Endometrial microvascular endothelial cells (primary cell): Measurements from ENCODE around the gene HOXD12. TPM values are rescaled to one million over a fixed set of nuclear protein-coding genes. Genes with fewer than 3 reads are reported as not detected.

ENCODE experiments used
- in situ Hi-C: cut with HindIII; loops from 2 replicates; pipeline ENCODE4 v1.10.0; 2017; ENCODE audit warnings: low sequenced_read_pairs, low pct_unique_long_range_greater_than_20kb; ENCODE audit errors: inconsistent ontology term
- total RNA-seq: library from RNA; depleted of rRNA; stranded (reverse); fragments of >200 nt; gene quantifications from one replicate; pipeline ENCODE4 v1.2.3, GENCODE V29; 2015; ENCODE audit errors: inconsistent ontology term

The HOXD12 gene
- total RNA-seq, 1 donor from 2014 or later: not detected

DNA sequence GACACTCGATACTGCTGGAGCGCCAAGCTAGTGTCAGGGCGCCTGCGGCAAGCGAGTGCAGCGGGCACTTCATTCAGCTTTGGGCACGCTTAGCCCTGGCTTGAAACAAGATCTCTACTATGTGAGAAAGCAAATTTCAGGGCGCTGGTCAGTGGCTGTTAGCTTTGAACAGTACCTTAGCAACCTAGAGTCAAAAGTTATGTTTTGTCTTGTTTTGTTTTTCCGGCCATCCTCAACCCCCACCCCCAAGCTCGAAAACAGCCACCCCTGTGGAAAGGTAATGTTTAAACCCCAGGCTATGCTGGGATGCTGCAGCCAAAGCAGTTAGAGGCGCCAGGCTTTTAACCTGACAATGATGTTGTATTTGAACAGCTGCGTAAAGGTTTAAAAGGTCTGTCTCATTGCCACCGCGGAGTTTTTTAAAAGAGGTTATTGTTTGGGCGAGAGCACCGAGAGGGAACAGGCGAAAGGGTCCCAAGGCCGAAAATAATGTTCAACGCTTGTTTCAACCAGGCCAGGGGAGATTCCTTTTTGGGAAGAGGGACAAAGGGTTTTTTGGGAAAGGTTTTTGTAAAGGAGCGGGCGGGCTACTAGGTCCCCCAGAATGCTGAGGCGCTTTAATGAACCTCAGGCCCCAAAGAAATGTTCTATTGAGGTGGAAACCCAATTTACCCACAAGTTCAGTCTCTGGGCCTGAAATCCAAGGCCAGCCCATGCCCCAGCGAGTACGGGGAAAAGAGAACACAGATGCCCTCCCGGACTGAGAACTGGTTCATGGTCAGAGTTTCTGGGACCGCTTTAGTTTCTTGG, 14.7 kb downstream of the HOXD12 start:
- in situ Hi-C loops: no loop called here

GRCh38 chr2:176114930-176115625, 15.5 kb downstream of the HOXD12 start:
- in situ Hi-C loops: no loop called here

DNA sequence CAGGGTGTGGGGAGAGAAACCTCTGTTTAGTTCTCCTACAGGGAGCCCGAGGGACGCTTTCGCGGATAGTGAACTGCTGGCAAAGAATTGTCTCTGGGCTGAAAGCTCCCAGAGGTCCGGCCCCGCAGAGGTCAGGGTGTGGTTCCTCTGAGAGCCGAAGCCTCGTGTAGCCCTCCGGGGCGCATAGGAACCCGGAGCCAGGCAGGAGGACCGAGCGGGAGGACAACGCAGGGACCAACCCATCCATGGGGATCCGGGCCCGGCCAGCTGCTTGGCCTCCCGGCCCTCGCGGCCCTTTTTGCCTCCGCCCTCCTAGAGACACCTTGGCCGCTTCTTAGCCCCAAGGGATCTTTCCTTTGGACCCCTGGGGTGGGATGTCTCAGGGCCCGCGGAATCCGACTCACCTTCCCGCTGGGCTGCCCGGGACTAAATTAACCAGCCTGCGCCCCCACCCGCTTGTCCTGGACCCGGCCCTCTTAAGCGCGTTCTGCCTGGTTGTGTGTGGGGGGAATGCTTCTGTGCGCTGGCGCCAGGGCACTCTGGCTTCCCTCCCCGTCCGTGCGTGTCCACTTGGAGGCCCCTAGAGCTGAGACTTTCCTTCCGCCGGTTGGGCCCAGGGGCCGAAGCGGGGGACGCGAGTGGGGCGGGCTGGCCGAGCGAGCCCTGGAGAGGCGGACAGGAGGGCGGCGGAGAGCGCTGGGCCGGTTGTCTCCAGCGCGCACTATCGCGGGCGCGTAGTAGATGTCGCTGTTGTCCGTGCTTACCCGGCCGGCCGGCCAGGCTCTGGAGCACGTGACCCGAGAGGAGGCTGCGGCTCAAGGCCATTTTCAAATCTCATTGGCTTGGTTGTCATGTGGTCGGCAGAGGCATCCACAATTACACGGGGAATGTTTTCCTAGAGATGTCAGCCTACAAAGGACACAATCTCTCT, 16.6 kb downstream of the HOXD12 start, which contains the start of gene HOXD10:
Gene HOXD10, plus strand, starts transcription at position 896 of the 931 bp plus-strand sequence. CDS start 56 bp downstream, outside the sequence.
- in situ Hi-C loops: no loop called here

DNA sequence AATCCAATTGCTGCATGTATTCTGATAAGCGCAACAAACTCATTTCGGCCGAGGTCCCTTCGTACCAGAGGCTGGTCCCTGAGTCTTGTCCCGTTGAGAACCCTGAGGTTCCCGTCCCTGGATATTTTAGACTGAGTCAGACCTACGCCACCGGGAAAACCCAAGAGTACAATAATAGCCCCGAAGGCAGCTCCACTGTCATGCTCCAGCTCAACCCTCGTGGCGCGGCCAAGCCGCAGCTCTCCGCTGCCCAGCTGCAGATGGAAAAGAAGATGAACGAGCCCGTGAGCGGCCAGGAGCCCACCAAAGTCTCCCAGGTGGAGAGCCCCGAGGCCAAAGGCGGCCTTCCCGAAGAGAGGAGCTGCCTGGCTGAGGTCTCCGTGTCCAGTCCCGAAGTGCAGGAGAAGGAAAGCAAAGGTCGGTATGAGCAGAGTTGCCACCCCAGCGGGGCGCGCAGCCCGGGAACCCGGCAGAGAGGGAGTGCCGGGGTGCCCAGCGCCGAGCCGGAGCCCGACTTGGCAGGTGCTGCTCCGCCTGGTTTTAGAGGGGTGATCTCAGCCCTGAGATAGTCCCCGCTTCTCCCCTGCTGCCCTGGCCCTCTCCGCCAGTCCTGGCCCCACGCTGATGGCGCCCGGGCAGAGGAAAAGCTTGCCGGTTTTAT, 17.7 kb downstream of the HOXD12 start:
- in situ Hi-C loops: no loop called here

DNA sequence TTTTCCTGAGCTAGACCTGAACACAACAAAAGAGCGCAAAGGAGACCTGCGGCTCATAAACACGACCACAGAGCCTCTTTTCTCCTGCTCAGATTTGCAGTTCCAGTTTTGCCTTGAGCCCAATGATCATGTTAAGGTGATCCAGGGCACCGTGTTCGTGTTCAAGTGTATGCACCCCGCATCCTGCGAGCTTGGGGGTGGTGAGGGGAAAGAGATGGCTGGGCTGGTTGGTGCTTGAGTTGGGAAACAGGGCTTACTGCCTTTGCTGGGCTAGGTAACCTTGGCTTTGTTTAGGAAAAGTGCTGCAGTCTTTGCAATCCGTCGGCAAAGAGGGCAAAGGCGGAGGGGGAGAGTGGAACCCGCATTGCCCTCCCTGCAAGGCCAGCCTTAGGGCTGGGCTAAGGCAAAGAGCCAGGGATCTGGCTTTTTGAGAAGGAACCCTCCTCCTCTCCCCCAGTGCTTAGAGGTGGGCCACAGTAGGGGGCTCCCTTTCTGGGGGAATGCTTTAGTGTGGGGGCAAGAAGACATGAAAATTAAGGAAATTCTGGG, 18.3 kb downstream of the HOXD12 start:
- in situ Hi-C loops: no loop called here

DNA sequence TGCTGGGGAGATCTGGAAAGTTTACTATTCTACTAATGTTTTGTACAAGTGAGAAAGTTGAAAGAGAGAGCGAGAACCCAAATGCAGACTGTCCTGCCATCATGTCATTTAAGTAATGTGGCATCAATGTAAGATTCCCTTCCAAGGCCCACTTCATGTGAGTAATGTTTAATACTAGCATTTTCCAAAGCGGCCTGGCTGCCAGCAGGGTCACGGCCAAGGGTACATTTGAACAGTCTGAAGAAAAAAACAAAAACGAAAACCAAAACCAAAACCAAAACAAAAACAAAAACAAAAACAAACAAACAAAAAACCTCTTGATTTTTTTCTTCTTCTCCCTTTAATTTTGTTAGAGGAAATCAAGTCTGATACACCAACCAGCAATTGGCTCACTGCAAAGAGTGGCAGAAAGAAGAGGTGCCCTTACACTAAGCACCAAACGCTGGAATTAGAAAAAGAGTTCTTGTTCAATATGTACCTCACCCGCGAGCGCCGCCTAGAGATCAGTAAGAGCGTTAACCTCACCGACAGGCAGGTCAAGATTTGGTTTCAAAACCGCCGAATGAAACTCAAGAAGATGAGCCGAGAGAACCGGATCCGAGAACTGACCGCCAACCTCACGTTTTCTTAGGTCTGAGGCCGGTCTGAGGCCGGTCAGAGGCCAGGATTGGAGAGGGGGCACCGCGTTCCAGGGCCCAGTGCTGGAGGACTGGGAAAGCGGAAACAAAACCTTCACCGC, 19.2 kb downstream of the HOXD12 start:
- in situ Hi-C loops: no loop called here

DNA sequence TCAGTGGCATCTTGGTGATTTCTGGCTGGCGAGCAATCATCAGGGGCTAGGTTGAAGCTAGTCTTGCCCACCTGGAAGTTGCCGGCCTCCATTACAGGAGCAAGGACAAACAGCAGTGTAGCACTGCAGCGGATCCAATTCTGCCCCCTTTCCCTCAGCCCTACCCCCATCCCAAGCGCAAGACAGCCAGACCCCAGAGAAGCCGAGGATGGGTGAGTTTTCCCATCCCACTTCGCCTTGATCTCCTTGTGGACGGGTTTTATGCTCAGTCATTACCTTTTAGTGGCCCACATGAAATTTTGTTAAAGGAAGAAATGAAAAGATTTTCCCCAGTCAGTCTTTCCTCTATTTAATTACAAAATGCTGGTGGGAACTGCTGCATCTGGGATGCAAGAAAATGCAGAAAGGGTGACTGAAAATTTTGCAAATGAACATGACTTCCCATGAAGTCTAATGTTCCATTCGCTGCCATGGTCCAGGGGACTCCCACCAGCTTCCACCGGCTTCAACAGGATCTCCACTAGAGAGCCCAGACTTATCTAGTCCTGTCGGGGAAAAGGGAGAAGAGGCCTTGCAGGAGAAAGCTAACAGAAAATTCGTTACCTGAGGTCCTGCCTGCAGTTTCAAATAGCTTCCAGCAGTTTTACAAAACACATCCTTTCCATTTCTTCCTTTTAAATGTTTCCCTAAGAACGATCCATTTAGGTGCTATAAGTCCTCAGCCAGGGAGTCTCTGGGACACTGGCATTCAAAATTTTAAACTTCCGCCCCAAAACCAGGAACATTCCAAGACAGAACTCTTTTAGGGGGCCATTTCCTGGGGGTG, 21.0 kb downstream of the HOXD12 start:
- in situ Hi-C loops: loop anchor here (10.0 kb wide), 1 partner anchor 1024 kb away; no protein-coding TSS in a partner anchor

DNA sequence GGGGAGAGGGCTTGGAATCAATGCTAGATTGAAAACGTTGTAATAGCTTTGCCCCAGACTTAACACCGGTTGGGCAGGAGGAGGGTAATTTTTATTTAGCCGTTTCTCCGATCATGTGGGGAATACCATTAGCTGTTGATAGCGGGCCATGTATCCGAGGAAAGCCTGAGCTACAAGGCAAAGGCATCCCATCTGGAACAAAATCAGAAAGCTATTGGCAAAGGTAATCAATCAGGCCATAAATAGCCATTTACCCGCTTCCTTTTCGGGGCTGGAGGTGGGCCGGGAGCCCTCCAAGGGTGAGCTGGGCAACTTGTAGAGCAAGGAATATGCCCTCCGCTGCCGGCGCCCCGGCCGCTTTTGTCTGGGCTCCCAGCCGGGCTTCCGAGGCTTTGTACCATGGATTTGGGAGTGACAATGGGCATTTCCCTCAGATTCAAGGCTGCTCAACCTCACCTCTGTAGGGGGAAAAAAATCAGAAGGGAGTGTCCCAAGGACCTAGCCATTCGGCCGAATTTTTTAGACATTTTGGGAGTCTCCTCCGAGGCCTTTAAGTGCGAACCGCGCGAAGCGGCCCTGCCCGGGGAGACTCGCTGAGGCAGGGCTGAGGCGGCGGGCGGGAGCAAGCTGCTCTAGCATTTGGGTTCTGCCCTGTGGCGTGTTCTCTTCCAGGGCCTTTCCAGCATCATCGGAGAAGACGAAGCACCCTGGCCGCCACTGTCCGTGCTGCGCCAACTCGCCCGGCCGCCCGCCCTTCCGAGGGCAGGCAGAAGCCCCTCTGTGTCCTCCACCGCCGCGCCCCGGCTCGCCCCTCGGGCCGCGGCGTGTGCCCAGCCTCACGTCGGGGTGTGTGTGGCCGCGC, 21.8 kb downstream of the HOXD12 start:
- in situ Hi-C loops: loop anchor here (10.0 kb wide), 1 partner anchor 1023 kb away; no protein-coding TSS in a partner anchor

- in situ Hi-C loops: loop anchor here (10.0 kb wide), 1 partner anchor 1023 kb away; no protein-coding TSS in a partner anchor
Measured at GRCh38 chr2:176122052-176122682, 22.6 kb downstream of the HOXD12 start.

GRCh38 chr2:176122683-176123410, 23.3 kb downstream of the HOXD12 start, which contains the start of gene HOXD9:
TSS of gene HOXD9 (plus strand) at chr2:176122719. CDS start at chr2:176122769, 50 bp downstream.
- in situ Hi-C loops: loop anchor here (10.0 kb wide), 1 partner anchor 1022 kb away; no protein-coding TSS in a partner anchor

DNA sequence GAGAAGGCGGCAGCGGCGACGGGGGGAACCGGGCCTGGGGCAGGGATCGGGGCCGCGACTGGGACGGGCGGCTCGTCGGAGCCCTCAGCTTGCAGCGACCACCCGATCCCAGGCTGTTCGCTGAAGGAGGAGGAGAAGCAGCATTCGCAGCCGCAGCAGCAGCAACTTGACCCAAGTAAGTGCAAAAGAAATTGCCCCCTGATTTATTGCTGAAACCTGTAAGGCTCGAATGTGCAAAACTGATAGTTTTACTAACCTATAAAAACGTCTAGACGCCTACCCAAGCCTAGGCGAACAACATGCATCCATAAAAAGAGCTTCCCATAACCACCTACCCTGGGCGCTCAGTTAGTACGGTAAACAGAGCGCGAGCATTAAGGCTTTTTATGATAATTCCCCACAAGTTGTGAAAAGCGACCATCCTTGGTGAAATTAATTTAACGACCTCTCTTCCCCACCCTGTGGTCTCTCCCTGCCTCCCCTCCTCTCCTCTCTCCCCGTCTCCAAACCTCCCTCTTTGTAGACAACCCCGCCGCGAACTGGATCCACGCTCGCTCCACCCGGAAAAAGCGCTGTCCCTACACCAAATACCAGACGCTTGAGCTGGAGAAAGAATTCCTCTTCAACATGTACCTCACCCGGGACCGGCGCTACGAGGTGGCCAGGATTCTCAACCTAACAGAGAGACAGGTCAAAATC, 24.0 kb downstream of the HOXD12 start:
- in situ Hi-C loops: loop anchor here (10.0 kb wide), 1 partner anchor 1021 kb away; no protein-coding TSS in a partner anchor

DNA sequence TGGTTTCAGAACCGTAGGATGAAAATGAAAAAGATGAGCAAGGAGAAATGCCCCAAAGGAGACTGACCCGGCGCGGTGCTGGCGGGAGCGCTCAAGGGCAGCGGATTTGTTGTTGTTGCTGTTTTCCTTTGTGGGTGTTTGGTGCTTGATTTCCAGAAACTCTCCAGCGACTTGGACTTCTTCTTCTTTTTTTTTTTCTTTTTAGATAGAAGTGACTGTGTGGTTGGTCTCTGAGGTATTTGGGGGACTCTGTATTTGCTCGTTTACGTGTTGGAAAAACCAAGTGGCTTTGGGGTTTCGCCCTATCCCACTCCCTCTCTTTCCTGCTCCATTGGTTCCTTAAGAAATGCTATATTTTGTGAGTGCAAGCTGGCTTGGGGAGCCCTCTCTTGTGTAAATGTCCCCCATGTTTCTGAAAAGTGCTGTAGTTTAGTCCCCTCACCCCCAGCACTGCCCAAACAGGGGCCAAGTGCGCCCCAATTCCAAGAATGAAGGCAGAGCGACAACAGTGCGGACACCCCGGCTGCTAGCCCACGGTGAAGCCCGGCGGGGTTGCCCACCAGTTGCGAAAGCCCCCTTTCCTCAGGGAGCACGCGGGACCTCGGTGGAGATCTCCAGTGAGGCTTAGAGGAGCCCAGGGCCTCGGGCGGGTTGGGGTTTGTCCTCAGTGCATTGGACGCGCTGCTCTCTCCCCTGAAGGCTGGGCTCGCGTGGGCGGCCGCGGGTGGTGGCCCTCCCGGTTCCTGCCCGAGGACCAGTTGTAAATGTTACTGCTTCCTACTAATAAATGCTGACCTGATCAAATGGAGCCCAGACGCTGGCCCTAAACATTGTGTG, 24.7 kb downstream of the HOXD12 start:
- in situ Hi-C loops: loop anchor here (10.0 kb wide), 1 partner anchor 1020 kb away; no protein-coding TSS in a partner anchor
